ENCODE data around the gene MTOR. TPM values are rescaled to one million over a fixed set of nuclear protein-coding genes. Genes with fewer than 3 reads are reported as not detected.

MTOR gene
- total and polyA plus RNA-seq, 10 of the 15 experiments (the other 5 are each of a cell fraction or from before 2014, with no cell fraction given): 6.6 to 41.8 (median 29.8) TPM

DNA sequence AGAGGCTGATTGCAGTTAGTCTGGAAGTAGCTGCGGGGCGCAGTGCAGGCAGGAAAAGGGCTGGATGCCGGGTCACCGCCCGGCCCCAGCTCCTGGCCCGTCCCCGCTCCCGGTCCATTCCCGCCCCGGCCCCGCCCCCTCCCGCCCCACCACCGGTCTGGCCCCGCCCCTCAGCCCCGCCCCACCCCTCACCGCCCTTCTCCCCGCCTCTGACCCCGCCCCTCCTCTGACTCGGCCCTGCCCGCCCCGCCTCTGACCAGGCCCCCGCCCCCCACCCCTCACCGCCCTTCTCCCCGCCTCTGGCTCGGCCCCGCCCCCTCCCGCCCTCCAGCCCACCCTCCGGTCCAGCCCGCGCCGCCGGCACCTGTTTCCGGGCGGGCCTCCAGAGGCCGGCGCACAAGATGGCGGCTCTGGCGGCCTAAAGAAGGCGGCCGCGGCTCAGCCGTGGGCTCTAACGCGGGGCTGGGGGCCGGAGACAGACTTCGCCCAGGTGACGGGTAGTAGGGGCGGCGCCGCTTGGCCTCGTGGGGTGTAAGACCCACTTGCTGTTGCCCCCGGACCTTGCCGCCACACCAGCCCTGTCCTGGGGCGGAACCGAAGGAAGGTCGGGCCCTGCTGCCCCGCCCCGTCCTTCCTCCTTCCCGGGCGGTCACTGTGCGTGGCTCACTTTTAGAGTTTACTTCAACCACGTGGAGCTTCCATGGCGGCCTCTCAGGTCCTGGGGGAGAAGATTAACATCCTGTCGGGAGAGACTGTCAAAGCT, 10.7 kb upstream of the MTOR start, which contains the start of gene UBIAD1 (continued):
- TF ChIP-seq TCF3 (IDR thresholded peaks at IDR 0.05; ENCODE audit: borderline replicate concordance, insufficient read depth, low read depth, low read length) (0 out of 2 replicates have a peak, but pooled peaks have one; percentile 72), PBX3 (IDR thresholded peaks at IDR 0.05; ENCODE audit: insufficient replicate concordance, low read depth, low read length) (no peak), TARDBP (IDR thresholded peaks at IDR 0.05; ENCODE audit: borderline replicate concordance) (0 out of 2 replicates have a peak, but pooled peaks have one; percentile 10), GATAD2B (conservative IDR thresholded peaks at IDR 0.05; ENCODE audit: low read depth) (peak; percentile 87), ZBED1 (IDR thresholded peaks at IDR 0.05; ENCODE audit: borderline replicate concordance) (no peak), PML (IDR thresholded peaks at IDR 0.05; ENCODE audit: low read length) (peak; percentile 74; the same call in 1 of the 2 replicates), MAX (IDR thresholded peaks at IDR 0.05; ENCODE audit: low read depth, low read length) (peak; percentile 97), WRNIP1 (IDR thresholded peaks at IDR 0.05; ENCODE audit: borderline replicate concordance, low read depth, low read length) (no peak), CEBPB (IDR thresholded peaks at IDR 0.05; ENCODE audit: borderline replicate concordance in 1 of 2, low read depth in 2 of 2, low read length in 2 of 2) (no peak), MYC (IDR thresholded peaks at IDR 0.05; ENCODE audit: insufficient read depth, insufficient read length, insufficient replicate concordance, low read length, severe bottlenecking) (peak; percentile 95), BRCA1 (IDR thresholded peaks at IDR 0.05; ENCODE audit: low read depth, low read length) (no peak), TBL1XR1 (IDR thresholded peaks at IDR 0.05; ENCODE audit: low read depth, low read length) (no peak), FOXK2 (IDR thresholded peaks at IDR 0.05) (peak; percentile 65), ASH2L (IDR thresholded peaks at IDR 0.05; ENCODE audit: borderline replicate concordance, low read depth) (peak; percentile 95; the same call in 1 of the 2 replicates), SIN3A (IDR thresholded peaks at IDR 0.05; ENCODE audit: low read depth, low read length) (peak; percentile 88), ZNF274 (IDR thresholded peaks at IDR 0.05; ENCODE audit: insufficient read depth, insufficient read length) (no peak), ZNF384 (IDR thresholded peaks at IDR 0.05; ENCODE audit: borderline replicate concordance, low read depth, low read length) (no peak), CBX5 (IDR thresholded peaks at IDR 0.05; ENCODE audit: low read depth) (no peak), SMARCA5 (IDR thresholded peaks at IDR 0.05) (peak; percentile 40; the same call in 1 of the 2 replicates)
- TF ChIP-seq, protein P1, sequence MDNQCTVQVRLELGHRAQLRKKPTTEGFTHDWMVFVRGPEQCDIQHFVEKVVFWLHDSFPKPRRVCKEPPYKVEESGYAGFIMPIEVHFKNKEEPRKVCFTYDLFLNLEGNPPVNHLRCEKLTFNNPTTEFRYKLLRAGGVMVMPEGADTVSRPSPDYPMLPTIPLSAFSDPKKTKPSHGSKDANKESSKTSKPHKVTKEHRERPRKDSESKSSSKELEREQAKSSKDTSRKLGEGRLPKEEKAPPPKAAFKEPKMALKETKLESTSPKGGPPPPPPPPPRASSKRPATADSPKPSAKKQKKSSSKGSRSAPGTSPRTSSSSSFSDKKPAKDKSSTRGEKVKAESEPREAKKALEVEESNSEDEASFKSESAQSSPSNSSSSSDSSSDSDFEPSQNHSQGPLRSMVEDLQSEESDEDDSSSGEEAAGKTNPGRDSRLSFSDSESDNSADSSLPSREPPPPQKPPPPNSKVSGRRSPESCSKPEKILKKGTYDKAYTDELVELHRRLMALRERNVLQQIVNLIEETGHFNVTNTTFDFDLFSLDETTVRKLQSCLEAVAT (IDR thresholded peaks at IDR 0.05): peak; percentile 39; the same call in 1 of the 2 replicates
- TF ChIP-seq, protein P2, sequence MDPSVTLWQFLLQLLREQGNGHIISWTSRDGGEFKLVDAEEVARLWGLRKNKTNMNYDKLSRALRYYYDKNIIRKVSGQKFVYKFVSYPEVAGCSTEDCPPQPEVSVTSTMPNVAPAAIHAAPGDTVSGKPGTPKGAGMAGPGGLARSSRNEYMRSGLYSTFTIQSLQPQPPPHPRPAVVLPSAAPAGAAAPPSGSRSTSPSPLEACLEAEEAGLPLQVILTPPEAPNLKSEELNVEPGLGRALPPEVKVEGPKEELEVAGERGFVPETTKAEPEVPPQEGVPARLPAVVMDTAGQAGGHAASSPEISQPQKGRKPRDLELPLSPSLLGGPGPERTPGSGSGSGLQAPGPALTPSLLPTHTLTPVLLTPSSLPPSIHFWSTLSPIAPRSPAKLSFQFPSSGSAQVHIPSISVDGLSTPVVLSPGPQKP (IDR thresholded peaks at IDR 0.05; ENCODE audit: low read depth, low read length): 0 out of 2 replicates have a peak, but pooled peaks have one; percentile 54
- TF ChIP-seq, protein P3, sequence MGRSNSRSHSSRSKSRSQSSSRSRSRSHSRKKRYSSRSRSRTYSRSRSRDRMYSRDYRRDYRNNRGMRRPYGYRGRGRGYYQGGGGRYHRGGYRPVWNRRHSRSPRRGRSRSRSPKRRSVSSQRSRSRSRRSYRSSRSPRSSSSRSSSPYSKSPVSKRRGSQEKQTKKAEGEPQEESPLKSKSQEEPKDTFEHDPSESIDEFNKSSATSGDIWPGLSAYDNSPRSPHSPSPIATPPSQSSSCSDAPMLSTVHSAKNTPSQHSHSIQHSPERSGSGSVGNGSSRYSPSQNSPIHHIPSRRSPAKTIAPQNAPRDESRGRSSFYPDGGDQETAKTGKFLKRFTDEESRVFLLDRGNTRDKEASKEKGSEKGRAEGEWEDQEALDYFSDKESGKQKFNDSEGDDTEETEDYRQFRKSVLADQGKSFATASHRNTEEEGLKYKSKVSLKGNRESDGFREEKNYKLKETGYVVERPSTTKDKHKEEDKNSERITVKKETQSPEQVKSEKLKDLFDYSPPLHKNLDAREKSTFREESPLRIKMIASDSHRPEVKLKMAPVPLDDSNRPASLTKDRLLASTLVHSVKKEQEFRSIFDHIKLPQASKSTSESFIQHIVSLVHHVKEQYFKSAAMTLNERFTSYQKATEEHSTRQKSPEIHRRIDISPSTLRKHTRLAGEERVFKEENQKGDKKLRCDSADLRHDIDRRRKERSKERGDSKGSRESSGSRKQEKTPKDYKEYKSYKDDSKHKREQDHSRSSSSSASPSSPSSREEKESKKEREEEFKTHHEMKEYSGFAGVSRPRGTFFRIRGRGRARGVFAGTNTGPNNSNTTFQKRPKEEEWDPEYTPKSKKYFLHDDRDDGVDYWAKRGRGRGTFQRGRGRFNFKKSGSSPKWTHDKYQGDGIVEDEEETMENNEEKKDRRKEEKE (IDR thresholded peaks at IDR 0.05): no peak
